Epithelial cell of prostate (primary cell): Measurements from ENCODE around the gene KRT83.
"Not testable (repeated sequence)": the region's sequence is repeated elsewhere in the genome, so short reads cannot be mapped to it uniquely, and the experiment has no call there.

Experiments
- DNase-seq: peaks from one replicate; pipeline ENCODE4 v3.0.0-alpha.2; 2011; ENCODE audit warnings: low read depth, low spot score
- H3K27ac ChIP-seq: fragments of 450-650 bp; 2 replicates; pipeline ENCODE4 v1.5.1; 2017; ENCODE audit warnings: mild to moderate bottlenecking

The KRT83 gene

GRCh38 chr12:52355176-52355575 is 34.0 kb upstream of the KRT83 start:
- H3K27ac ChIP-seq = no peak overlapping the region
- no peak for DNase-seq

GRCh38 chr12:52354200-52354599 is 33.0 kb upstream of the KRT83 start:
- DNase-seq = no peak
- H3K27ac ChIP-seq = no peak overlapping the region

- no peak overlapping the region for H3K27ac ChIP-seq
- DNase-seq = no peak
Observed at GRCh38 chr12:52353766-52354165, 32.6 kb upstream of the KRT83 start.

DNA sequence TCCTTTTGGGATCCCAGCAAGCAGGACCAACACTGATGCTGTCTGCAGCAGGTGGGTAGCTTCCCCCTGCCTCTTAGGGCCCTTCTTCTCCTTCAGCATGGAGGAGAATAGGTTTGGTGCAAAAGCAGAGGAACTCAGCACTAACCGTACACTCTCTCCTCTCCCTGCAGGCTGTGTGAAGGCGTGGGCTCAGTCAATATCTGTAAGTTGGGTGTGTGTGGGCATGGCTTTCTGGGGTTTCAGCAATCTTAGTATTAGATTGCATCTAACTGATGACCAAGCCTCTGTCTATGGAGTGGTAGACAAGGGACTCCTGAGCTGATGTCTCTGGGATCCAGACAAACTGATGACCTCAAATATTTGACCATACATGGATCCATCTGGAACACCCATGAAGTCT is 31.8 kb upstream of the KRT83 start:
- no peak overlapping the region for H3K27ac ChIP-seq
- DNase-seq = no peak

GRCh38 chr12:52351196-52352059 is 30.2 kb upstream of the KRT83 start:
- H3K27ac ChIP-seq = no peak overlapping the region
- DNase-seq = no peak

DNA sequence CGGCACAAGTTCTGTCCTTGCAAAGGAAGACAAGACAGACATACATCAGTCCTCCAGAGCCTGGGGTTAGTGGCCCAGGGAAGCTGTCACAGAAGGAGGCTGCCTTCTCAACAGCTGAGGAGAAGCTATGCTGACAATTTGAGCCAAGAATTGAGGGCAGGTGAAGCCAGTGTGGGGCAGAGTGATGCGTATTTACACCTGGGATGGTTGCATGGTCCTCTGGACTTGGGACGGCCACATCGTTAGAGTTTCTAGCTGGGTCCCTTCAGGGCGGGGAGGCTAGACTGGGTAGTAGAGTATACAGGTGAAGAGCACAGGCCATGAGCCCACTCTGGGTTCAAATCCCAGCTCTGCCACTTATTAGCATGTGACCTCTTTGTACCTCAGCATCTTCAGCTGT is 29.6 kb upstream of the KRT83 start:
- DNase-seq = no peak

DNA sequence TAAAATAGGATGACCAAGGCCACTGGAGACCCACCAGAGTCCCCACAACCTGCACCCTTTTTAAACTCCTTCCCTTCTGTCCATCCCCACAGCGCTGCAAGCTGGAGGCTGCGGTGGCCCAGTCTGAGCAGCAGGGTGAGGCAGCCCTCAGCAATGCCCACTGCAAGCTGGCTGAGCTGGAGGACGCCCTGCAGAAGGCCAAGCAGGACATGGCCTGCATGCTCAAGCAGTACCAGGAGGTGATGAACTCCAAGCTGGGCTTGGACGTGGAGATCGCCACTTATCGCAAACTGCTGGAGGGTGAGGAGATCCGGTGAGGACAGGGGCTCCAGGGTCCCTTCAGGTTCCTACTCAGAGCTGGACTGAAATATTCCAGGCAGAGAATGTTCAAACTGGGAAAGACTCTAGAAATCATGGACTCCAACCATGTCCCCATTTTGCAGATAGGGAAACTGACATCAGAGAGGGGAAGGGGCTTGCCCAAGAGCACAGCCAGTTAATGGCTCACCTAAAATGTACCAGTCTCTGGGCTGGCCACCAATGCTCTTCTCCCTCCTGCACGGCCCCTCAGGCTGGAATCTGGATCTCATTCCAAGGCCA is 28.9 kb upstream of the KRT83 start:
- no peak overlapping the region for H3K27ac ChIP-seq
- DNase-seq = no peak

More for the DNA sequence above, 29.6 kb upstream of the KRT83 start:
- no peak overlapping the region for H3K27ac ChIP-seq

GRCh38 chr12:52349196-52349595 is 28.0 kb upstream of the KRT83 start:
- H3K27ac ChIP-seq = no peak overlapping the region
- peak; percentile 18 for DNase-seq

GRCh38 chr12:52347551-52348510 is 26.6 kb upstream of the KRT83 start:
- no peak overlapping the region for H3K27ac ChIP-seq
- DNase-seq = no peak

DNA sequence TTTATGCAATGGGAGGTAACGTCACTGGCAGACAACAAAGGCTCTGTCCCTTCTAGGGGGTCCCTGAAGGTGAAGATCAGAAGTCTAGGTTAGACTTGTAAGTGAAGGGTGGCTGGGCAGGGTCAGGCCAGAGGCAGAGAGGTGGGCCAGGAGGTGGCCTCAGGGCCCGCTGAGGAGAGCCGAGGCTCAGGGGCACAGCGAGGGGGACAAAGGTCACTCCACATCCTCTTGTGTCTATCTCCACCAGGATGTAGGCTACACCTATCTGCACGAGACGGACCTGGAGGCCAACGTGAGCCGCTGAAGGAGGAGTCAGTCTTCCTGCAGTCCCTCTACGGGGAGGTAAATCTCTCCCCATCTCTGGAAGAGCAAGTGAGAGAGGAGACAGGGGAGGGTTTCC is 25.8 kb upstream of the KRT83 start:
- DNase-seq = no peak
- H3K27ac ChIP-seq = no peak overlapping the region

GRCh38 chr12:52346593-52346992 is 25.4 kb upstream of the KRT83 start:
- no peak for DNase-seq

GRCh38 chr12:52345041-52345440 is 23.8 kb upstream of the KRT83 start:
- DNase-seq, H3K27ac ChIP-seq: not testable (repeated sequence)

More at GRCh38 chr12:52346593-52346992, 25.4 kb upstream of the KRT83 start:
- H3K27ac ChIP-seq = no peak overlapping the region

DNA sequence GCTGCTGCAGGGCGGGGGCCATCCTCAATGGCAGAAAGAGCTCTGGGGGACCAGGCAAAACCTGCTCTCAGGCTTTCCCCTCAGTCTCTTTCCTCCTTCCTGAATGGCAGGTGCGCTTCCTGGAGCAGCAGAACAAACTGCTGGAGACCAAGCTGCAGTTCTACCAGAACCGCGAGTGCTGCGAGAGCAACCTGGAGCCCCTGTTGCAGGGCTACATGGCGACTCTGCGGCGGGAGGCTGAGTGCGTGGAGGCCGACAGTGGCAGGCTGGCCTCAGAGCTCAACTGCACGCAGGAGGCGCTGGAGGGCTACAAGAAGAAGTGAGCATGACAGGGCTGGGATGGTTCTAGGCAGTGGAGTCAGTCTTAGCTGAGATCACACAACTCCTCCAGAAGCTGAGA is 22.9 kb upstream of the KRT83 start:
- no peak for DNase-seq
- H3K27ac ChIP-seq = no peak overlapping the region

DNA sequence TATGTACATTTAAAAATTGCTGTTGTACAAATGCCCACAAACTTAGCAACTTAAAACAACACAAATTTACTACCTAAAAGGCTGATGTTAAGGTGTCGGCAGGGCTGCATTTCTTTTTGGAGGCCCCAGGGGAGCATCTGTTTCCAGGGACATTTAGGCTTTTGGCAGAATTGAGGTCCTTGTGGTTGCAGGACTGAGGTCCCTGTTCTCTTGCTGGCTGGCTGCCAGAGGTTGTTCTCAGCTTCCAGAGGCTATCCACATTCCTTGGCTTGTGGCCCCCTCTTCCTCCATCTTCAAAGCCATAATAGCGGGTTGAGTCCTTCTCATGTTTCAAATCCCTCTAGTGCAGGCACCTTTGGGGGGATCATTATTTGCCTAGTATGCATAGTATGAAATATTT is 22.4 kb upstream of the KRT83 start:
- H3K27ac ChIP-seq = no peak overlapping the region
- DNase-seq = no peak

- no peak overlapping the region for H3K27ac ChIP-seq
- DNase-seq = no peak
Observed at GRCh38 chr12:52342781-52343490, 21.7 kb upstream of the KRT83 start.

GRCh38 chr12:52341066-52341580 is 19.9 kb upstream of the KRT83 start:
- H3K27ac ChIP-seq = no peak overlapping the region
- no peak for DNase-seq

DNA sequence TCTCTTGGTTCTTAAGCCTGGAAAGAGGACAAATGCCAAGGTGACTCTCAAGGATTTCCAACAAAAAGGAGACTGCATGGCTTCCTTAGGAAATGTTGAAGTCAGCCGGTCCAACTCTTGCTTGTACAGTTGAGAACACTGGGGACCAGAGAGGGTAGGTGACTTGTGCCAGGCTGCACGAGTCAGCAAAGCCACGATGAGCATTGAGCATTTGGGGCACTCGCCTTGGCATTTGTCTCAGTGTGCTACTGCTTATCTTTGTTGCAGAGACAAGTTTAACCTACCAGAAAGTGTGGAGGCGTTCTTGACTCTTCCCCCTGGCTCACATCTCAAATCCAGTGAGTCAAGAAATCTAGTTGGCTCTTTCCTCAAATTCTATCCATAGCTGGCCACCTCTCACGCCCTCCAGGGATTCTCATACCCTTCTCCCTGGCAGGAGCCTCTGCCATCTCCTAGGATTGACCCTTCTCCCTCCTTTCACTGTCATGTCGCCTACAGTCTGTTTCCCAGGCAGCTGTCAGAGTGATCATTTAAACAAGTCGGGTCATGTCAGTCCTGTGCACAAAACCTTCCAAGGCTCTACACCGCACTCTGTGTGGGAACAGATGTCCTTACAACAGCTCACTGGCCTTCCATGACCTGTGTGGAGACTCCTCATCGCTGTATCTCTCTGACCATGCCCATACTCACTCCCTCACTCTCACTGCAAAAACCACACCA is 17.2 kb upstream of the KRT83 start:
- DNase-seq = peak; percentile 27
- H3K27ac ChIP-seq = no peak overlapping the region

DNA sequence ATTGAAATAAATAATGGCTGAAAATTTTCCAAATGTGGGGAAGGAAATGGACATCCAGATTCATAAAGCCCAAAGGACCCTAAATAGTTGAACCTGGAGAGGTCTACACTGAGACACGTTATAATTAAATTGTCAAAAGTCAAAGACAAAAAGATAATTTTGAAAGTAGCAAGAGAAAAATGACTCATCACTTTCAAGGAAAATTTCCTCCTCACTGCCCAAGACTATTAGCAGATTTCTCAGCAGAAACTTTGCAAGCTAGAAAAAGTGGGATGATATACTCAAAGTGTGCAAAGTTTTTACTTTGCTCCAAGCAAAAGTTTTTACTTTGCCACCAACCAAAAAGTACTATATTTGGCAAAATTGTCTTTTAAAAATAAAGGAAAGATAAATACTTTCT is 15.9 kb upstream of the KRT83 start:
- no peak for DNase-seq
- no peak overlapping the region for H3K27ac ChIP-seq

- no peak overlapping the region for H3K27ac ChIP-seq
- no peak for DNase-seq
Observed at GRCh38 chr12:52336641-52337040, 15.4 kb upstream of the KRT83 start.
